Keratinocyte (primary cell): ENCODE results near the gene FUT7.

Source experiments
- EZH2 ChIP-seq: IDR thresholded peaks from one replicate; pipeline ENCODE4 v1.6.1; 2012; ENCODE audit warnings: inconsistent platforms, mild to moderate bottlenecking, low read length, moderate library complexity
- TF ChIP-seq, protein P1 (sequence below), 3 experiments: IDR thresholded peaks in 1 of 3; conservative IDR thresholded peaks in 1 of 3; optimal IDR thresholded peaks in 1 of 3; 2 replicates in 2 of 3; 3 replicates in 1 of 3; pipeline versions ENCODE3 to v1.5.1; 2011; ENCODE audit warnings: low read length in 3 of 3, mild to moderate bottlenecking in 3 of 3, moderate library complexity in 2 of 3, control low read depth in 1 of 3, inconsistent platforms in 1 of 3; ENCODE audit not compliant: insufficient read depth in 2 of 3; ENCODE audit errors: extremely low read depth in 1 of 3

DNA sequence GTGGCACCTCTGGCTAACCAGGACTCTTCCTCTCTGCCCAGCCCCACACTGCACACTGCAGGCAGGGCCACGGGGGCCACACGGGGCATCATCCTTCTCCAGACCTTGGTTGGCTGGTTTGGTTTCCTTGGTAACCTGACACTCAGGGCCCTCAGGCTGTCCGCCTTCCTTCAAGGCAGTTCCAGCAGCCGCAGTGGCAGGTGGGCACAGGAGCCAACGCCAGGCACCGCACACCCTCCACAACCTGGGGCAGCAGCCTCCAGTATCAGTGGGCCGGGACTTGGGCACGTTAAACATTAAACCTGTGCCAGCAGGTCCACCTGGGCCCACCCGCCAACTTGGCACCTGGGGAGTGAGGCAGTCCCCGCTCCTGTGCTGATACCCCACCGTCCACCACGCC, 12.1 kb upstream of the FUT7 start:
- TF ChIP-seq, protein P1, sequence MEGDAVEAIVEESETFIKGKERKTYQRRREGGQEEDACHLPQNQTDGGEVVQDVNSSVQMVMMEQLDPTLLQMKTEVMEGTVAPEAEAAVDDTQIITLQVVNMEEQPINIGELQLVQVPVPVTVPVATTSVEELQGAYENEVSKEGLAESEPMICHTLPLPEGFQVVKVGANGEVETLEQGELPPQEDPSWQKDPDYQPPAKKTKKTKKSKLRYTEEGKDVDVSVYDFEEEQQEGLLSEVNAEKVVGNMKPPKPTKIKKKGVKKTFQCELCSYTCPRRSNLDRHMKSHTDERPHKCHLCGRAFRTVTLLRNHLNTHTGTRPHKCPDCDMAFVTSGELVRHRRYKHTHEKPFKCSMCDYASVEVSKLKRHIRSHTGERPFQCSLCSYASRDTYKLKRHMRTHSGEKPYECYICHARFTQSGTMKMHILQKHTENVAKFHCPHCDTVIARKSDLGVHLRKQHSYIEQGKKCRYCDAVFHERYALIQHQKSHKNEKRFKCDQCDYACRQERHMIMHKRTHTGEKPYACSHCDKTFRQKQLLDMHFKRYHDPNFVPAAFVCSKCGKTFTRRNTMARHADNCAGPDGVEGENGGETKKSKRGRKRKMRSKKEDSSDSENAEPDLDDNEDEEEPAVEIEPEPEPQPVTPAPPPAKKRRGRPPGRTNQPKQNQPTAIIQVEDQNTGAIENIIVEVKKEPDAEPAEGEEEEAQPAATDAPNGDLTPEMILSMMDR (optimal IDR thresholded peaks at IDR 0.05 in 1 of 3, IDR thresholded peaks at IDR 0.05 in 1 of 3, conservative IDR thresholded peaks at IDR 0.05 in 1 of 3; ENCODE audit: extremely low read depth in 1 of 3, insufficient read depth in 2 of 3, low read length in 3 of 3) = no peak
- no peak for TF ChIP-seq EZH2
